HepG2 (cell line): ENCODE measurements around the gene ZNF440. TPM values are rescaled to one million over a fixed set of nuclear protein-coding genes. Genes with fewer than 3 reads are reported as not detected.

Experiments used
- ATF6 ChIP-seq: sonication (generic); formaldehyde crosslinking; conservative IDR thresholded peaks from 2 replicates; pipeline ENCODE4 v1.4.0; 2020; ENCODE audit warnings: missing genetic modification reagents
- EP300 ChIP-seq, 3 experiments: sonication (generic) in 1 of 3; formaldehyde crosslinking in 1 of 3; IDR thresholded peaks; 2 replicates each; pipeline versions ENCODE4 v1.5.1 to v1.6.1; 2011 to 2020; ENCODE audit warnings: low read depth in 2 of 3, low read length in 2 of 3, borderline replicate concordance in 1 of 3, improper control_type of control experiment in 1 of 3, mild to moderate bottlenecking in 1 of 3, missing genetic modification reagents in 1 of 3, moderate library complexity in 1 of 3
- GATAD1 ChIP-seq: IDR thresholded peaks from 2 replicates; pipeline ENCODE4 v1.6.1; 2016; ENCODE audit warnings: missing genetic modification reagents, missing compliant biosample characterization
- HHEX ChIP-seq: IDR thresholded peaks from 2 replicates; pipeline ENCODE4 v1.6.1; 2016; ENCODE audit warnings: control low read depth
- JUND ChIP-seq: sonication (generic); formaldehyde crosslinking; IDR thresholded peaks from 2 replicates; pipeline ENCODE4 v1.8.0; 2022; ENCODE audit warnings: mild to moderate bottlenecking, missing genetic modification reagents
- KMT2B ChIP-seq: IDR thresholded peaks from 2 replicates; pipeline ENCODE4 v1.6.1; 2016; ENCODE audit warnings: missing genetic modification reagents, missing compliant biosample characterization
- MAZ ChIP-seq, 2 experiments: sonication (generic) in 1 of 2; formaldehyde crosslinking in 1 of 2; IDR thresholded peaks; 2 replicates each; pipeline versions ENCODE4 v1.5.0 to v1.6.1; 2012 to 2020; ENCODE audit warnings: low read depth in 2 of 2, mild to moderate bottlenecking in 2 of 2, borderline replicate concordance in 1 of 2, improper control_type of control experiment in 1 of 2, low read length in 1 of 2, missing genetic modification reagents in 1 of 2, moderate library complexity in 1 of 2
- MLX ChIP-seq: IDR thresholded peaks from 2 replicates; pipeline ENCODE4 v1.6.1; 2016
- NCOA2 ChIP-seq: sonication (generic); formaldehyde crosslinking; IDR thresholded peaks from 2 replicates; pipeline ENCODE4 v1.8.0; 2022; ENCODE audit warnings: inconsistent platforms
- NFYC ChIP-seq: IDR thresholded peaks from 2 replicates; pipeline ENCODE4 v1.6.1; 2016; ENCODE audit warnings: missing genetic modification reagents, missing compliant biosample characterization
- SAFB2 ChIP-seq: sonication (generic); formaldehyde crosslinking; IDR thresholded peaks from 2 replicates; pipeline ENCODE4 v1.5.1; 2020; ENCODE audit warnings: missing genetic modification reagents, low read depth, mild to moderate bottlenecking, borderline replicate concordance
- SIX4 ChIP-seq: sonication (generic); formaldehyde crosslinking; IDR thresholded peaks from 2 replicates; pipeline ENCODE4 v1.4.0; 2020; ENCODE audit warnings: missing genetic modification reagents
- TFDP2 ChIP-seq: sonication (generic); formaldehyde crosslinking; IDR thresholded peaks from 2 replicates; pipeline ENCODE4 v1.4.0; 2020; ENCODE audit warnings: missing genetic modification reagents
- ZBTB26 ChIP-seq: IDR thresholded peaks from 2 replicates; pipeline ENCODE4 v1.6.1; 2016; ENCODE audit warnings: missing compliant biosample characterization, missing genetic modification reagents, borderline replicate concordance
- ZNF292 ChIP-seq: sonication (generic); formaldehyde crosslinking; IDR thresholded peaks from 2 replicates; pipeline ENCODE4 v1.8.1; 2022; ENCODE audit warnings: mild to moderate bottlenecking, low read depth, missing genetic modification reagents, borderline replicate concordance
- ZNF605 ChIP-seq: sonication (generic); formaldehyde crosslinking; IDR thresholded peaks from 2 replicates; pipeline ENCODE4 v1.8.0; 2022; ENCODE audit warnings: mild to moderate bottlenecking, missing genetic modification reagents
- polyA plus RNA-seq, 8 experiments: library from polyadenylated mRNA; depleted of rRNA in 3 of 8; stranded (reverse) in 7 of 8; unstranded in 1 of 8; fragments of >200 nt; fragmentation: Illumina TruSeq in 4 of 8; extraction: Trizol in 4 of 8; gene quantifications; 2 replicates each; pipeline versions ENCODE4 v1.2.1 to v1.2.3, GENCODE V29; 2011 to 2016; ENCODE audit warnings: low read depth in 4 of 8, missing spikeins in 1 of 8, mixed read lengths in 1 of 8; ENCODE audit not compliant: insufficient read depth in 1 of 8
- total RNA-seq, 5 experiments: library from RNA; depleted of rRNA; stranded (reverse); fragments of >200 nt; fragmentation: Illumina TruSeq; extraction: Trizol; gene quantifications; 2 replicates each; pipeline ENCODE4 v1.2.3, GENCODE V29; 2016; ENCODE audit warnings: low read depth in 1 of 5
- TF ChIP-seq, protein P1 (sequence below): IDR thresholded peaks from 2 replicates; pipeline ENCODE4 v1.6.1; 2012; ENCODE audit warnings: low read depth, low read length, improper control_type of control experiment
- TF ChIP-seq, protein P2 (sequence below): sonication (generic); formaldehyde crosslinking; IDR thresholded peaks from 2 replicates; pipeline ENCODE4 v1.5.1; 2020; ENCODE audit warnings: mild to moderate bottlenecking, missing genetic modification reagents

The ZNF440 gene
- total and polyA plus RNA-seq, 2 of the 13 experiments (the other 11 are each of a cell fraction or from before 2014, with no cell fraction given) = 2.7 to 12.4 TPM

GRCh38 chr19:11797491-11797890 lies 16.6 kb upstream of the ZNF440 start (continued):
- TF ChIP-seq TFDP2 (peak; percentile 60; the same call in 1 of the 2 replicates), JUND (0 out of 2 replicates have a peak, but pooled peaks have one; percentile 26), ZNF292 (CRISPR knock-in tag) (peak; percentile 61; the same call in 1 of the 2 replicates), MLX (CRISPR knock-in tag) (0 out of 2 replicates have a peak, but pooled peaks have one; percentile 10), MAZ (IDR thresholded peaks at IDR 0.05; ENCODE audit: borderline replicate concordance, low read depth, low read length) (peak; percentile 24; the same call in 1 of the 2 replicates), MAZ (CRISPR knock-in tag; IDR thresholded peaks at IDR 0.05; ENCODE audit: low read depth) (no peak; the same call in 1 of the 2 replicates), NCOA2 (CRISPR knock-in tag) (peak; percentile 11; the same call in 1 of the 2 replicates), SAFB2 (CRISPR knock-in tag) (no peak), SIX4 (CRISPR knock-in tag) (0 out of 2 replicates have a peak, but pooled peaks have one; percentile 30), NFYC (CRISPR knock-in tag) (peak; percentile 17; the same call in 1 of the 2 replicates), HHEX (CRISPR knock-in tag) (no peak), ZBTB26 (0 out of 2 replicates have a peak, but pooled peaks have one; percentile 46), ATF6 (CRISPR knock-in tag) (0 out of 2 replicates have a peak, but pooled peaks have one; percentile 57), EP300 (IDR thresholded peaks at IDR 0.05; ENCODE audit: low read depth in 2 of 2, low read length in 2 of 2) (no peak), EP300 (CRISPR knock-in tag; IDR thresholded peaks at IDR 0.05; ENCODE audit: borderline replicate concordance) (peak; percentile 25; the same call in 1 of the 2 replicates), KMT2B (CRISPR knock-in tag) (0 out of 2 replicates have a peak, but pooled peaks have one; percentile 59), ZNF605 (CRISPR knock-in tag) (peak; percentile 72; the same call in 1 of the 2 replicates), GATAD1 (CRISPR knock-in tag) (peak; percentile 46; the same call in 1 of the 2 replicates)
- TF ChIP-seq, protein P1, sequence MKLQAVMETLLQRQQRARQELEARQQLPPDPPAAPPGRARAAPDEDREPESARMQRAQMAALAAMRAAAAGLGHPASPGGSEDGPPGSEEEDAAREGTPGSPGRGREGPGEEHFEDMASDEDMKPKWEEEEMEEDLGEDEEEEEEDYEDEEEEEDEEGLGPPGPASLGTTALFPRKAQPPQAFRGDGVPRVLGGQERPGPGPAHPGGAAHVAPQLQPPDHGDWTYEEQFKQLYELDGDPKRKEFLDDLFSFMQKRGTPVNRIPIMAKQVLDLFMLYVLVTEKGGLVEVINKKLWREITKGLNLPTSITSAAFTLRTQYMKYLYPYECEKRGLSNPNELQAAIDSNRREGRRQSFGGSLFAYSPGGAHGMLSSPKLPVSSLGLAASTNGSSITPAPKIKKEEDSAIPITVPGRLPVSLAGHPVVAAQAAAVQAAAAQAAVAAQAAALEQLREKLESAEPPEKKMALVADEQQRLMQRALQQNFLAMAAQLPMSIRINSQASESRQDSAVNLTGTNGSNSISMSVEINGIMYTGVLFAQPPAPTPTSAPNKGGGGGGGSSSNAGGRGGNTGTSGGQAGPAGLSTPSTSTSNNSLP = peak; percentile 42; the same call in 1 of the 2 replicates
- TF ChIP-seq, protein P2, sequence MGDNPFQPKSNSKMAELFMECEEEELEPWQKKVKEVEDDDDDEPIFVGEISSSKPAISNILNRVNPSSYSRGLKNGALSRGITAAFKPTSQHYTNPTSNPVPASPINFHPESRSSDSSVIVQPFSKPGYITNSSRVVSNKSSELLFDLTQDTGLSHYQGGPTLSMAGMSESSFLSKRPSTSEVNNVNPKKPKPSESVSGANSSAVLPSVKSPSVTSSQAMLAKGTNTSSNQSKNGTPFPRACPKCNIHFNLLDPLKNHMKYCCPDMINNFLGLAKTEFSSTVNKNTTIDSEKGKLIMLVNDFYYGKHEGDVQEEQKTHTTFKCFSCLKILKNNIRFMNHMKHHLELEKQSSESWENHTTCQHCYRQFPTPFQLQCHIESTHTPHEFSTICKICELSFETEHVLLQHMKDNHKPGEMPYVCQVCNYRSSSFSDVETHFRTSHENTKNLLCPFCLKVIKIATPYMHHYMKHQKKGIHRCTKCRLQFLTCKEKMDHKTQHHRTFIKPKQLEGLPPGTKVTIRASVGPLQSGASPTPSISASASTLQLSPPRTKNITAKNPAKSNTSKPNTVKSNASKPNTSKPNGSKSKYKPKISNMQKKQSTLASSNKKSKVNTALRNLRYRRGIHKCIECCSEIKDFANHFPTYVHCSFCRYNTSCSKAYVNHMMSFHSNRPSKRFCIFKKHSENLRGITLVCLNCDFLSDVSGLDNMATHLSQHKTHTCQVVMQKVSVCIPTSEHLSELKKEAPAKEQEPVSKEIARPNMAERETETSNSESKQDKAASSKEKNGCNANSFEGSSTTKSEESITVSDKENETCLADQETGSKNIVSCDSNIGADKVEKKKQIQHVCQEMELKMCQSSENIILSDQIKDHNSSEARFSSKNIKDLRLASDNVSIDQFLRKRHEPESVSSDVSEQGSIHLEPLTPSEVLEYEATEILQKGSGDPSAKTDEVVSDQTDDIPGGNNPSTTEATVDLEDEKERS = peak; percentile 80; the same call in 1 of the 2 replicates
